Panc1 (cell line): ENCODE data around the gene SH2D3C.

ENCODE experiments used
- CTCF ChIP-seq: fragments of 450-650 bp; IDR thresholded peaks from 2 replicates; pipeline ENCODE4 v1.5.1; 2017; ENCODE audit warnings: mild to moderate bottlenecking
- POLR2AphosphoS5 ChIP-seq: IDR thresholded peaks from 2 replicates; pipeline ENCODE4 v1.6.1; 2012; ENCODE audit warnings: mild to moderate bottlenecking, low read depth, low read length, moderate library complexity
- REST ChIP-seq, 2 experiments: IDR thresholded peaks; 2 replicates each; pipeline ENCODE4 v1.6.1; 2011 to 2012; ENCODE audit warnings: low read depth in 2 of 2, control low read depth in 1 of 2, low read length in 1 of 2, mild to moderate bottlenecking in 1 of 2, moderate library complexity in 1 of 2; ENCODE audit not compliant: insufficient read depth in 1 of 2
- SIN3A ChIP-seq: IDR thresholded peaks from 2 replicates; pipeline ENCODE4 v1.6.1; 2012; ENCODE audit warnings: low read depth, mild to moderate bottlenecking, low read length, moderate library complexity, borderline replicate concordance; ENCODE audit not compliant: insufficient read depth
- TCF7L2 ChIP-seq: IDR thresholded peaks from 2 replicates; pipeline ENCODE4 v1.6.1; 2011; ENCODE audit warnings: mild to moderate bottlenecking, low read depth, low read length, inconsistent platforms

- TF ChIP-seq POLR2AphosphoS5: no peak
- no peak for TF ChIP-seq CTCF
- no peak for TF ChIP-seq REST (IDR thresholded peaks at IDR 0.05; ENCODE audit: insufficient read depth in 1 of 2, low read depth in 2 of 2, low read length in 1 of 2)
- no peak for TF ChIP-seq TCF7L2
- TF ChIP-seq SIN3A: no peak
Measured at GRCh38 chr9:127770583-127770904, 7.9 kb downstream of the SH2D3C start.
